H9 (cell line): ENCODE measurements around the gene FGD5. TPM values are rescaled to one million over a fixed set of nuclear protein-coding genes. Genes with fewer than 3 reads are reported as not detected.

Source experiments
- DNase-seq: peaks from one replicate; pipeline ENCODE4 v3.0.0-alpha.2; 2017
- H2AFZ ChIP-seq: one replicate; pipeline ENCODE4 v1.6.1; 2013; ENCODE audit warnings: mild to moderate bottlenecking, low read length, control low read depth, moderate library complexity
- H2AK5ac ChIP-seq: 2 replicates; pipeline ENCODE4 v1.6.1; 2013; ENCODE audit warnings: low read length, control low read depth, mixed read lengths; ENCODE audit not compliant: insufficient read length
- H2BK120ac ChIP-seq: one replicate; pipeline ENCODE4 v1.6.1; 2013; ENCODE audit warnings: low read depth, mild to moderate bottlenecking, low read length, control low read depth, inconsistent platforms; ENCODE audit not compliant: poor library complexity, severe bottlenecking
- H2BK12ac ChIP-seq: 2 replicates; pipeline ENCODE4 v1.6.1; 2013; ENCODE audit warnings: low read length, control low read depth, mixed read lengths, low read depth; ENCODE audit not compliant: insufficient read length
- H2BK15ac ChIP-seq: 2 replicates; pipeline ENCODE4 v1.6.1; 2013; ENCODE audit warnings: low read depth, low read length, control low read depth
- H2BK20ac ChIP-seq: one replicate; pipeline ENCODE4 v1.6.1; 2013; ENCODE audit warnings: low read depth, mild to moderate bottlenecking, low read length, control low read depth, inconsistent platforms; ENCODE audit not compliant: poor library complexity, severe bottlenecking
- H2BK5ac ChIP-seq: 2 replicates; pipeline ENCODE4 v1.6.1; 2013; ENCODE audit warnings: low read length, control low read depth, mixed read lengths; ENCODE audit not compliant: insufficient read length
- H3K14ac ChIP-seq: 2 replicates; pipeline ENCODE4 v1.6.1; 2013; ENCODE audit warnings: low read length, control low read depth; ENCODE audit not compliant: insufficient read depth
- H3K18ac ChIP-seq: 2 replicates; pipeline ENCODE4 v1.6.1; 2013; ENCODE audit warnings: low read depth, mild to moderate bottlenecking, mixed read lengths, low read length, control low read depth; ENCODE audit not compliant: insufficient read length
- H3K23ac ChIP-seq: 2 replicates; pipeline ENCODE4 v1.6.1; 2013; ENCODE audit warnings: low read length, control low read depth, mixed read lengths, low read depth; ENCODE audit not compliant: insufficient read length
- H3K23me2 ChIP-seq: 2 replicates; pipeline ENCODE4 v1.6.1; 2013; ENCODE audit warnings: low read depth, mild to moderate bottlenecking, mixed read lengths, low read length, control low read depth; ENCODE audit not compliant: insufficient read length, poor library complexity, severe bottlenecking
- H3K27ac ChIP-seq: 2 replicates; pipeline ENCODE4 v1.5.1; 2013; ENCODE audit warnings: low read length, control low read depth, mixed read lengths, low read depth; ENCODE audit not compliant: insufficient read length
- H3K27me3 ChIP-seq: 2 replicates; pipeline ENCODE4 v1.6.1; 2013; ENCODE audit warnings: low read length, control low read depth, inconsistent platforms; ENCODE audit not compliant: insufficient read depth
- H3K4ac ChIP-seq: 2 replicates; pipeline ENCODE4 v1.6.1; 2013; ENCODE audit warnings: low read depth, mild to moderate bottlenecking, control low read depth, inconsistent platforms, low read length, moderate library complexity
- H3K4me1 ChIP-seq: 2 replicates; pipeline ENCODE4 v1.6.1; 2013; ENCODE audit warnings: low read length, control low read depth, inconsistent platforms; ENCODE audit not compliant: insufficient read depth
- H3K4me2 ChIP-seq: 2 replicates; pipeline ENCODE4 v1.6.1; 2013; ENCODE audit warnings: low read length, control low read depth, mixed read lengths; ENCODE audit not compliant: insufficient read length, insufficient read depth
- H3K56ac ChIP-seq: 2 replicates; pipeline ENCODE4 v1.6.1; 2013; ENCODE audit warnings: low read depth, mild to moderate bottlenecking, mixed read lengths, low read length, control low read depth; ENCODE audit not compliant: insufficient read length
- H3K79me1 ChIP-seq: 2 replicates; pipeline ENCODE4 v1.6.1; 2013; ENCODE audit warnings: low read depth, mild to moderate bottlenecking, moderate library complexity, low read length, control low read depth, inconsistent platforms; ENCODE audit not compliant: insufficient read depth, poor library complexity, severe bottlenecking
- H3K79me2 ChIP-seq: 2 replicates; pipeline ENCODE4 v1.6.1; 2013; ENCODE audit warnings: low read length, control low read depth, inconsistent platforms; ENCODE audit not compliant: insufficient read depth
- H3K9ac ChIP-seq: 2 replicates; pipeline ENCODE4 v1.6.1; 2013; ENCODE audit warnings: low read length, control low read depth, mixed read lengths; ENCODE audit not compliant: insufficient read length; ENCODE audit errors: extremely low read depth
- H3K9me3 ChIP-seq: one replicate; pipeline ENCODE4 v1.6.1; 2013; ENCODE audit warnings: low read depth, low read length, inconsistent platforms; ENCODE audit not compliant: control insufficient read depth
- H3T11ph ChIP-seq: one replicate; pipeline ENCODE4 v1.6.1; 2013; ENCODE audit warnings: mild to moderate bottlenecking, low read length, control low read depth, inconsistent platforms
- H4K20me1 ChIP-seq: one replicate; pipeline ENCODE4 v1.6.1; 2013; ENCODE audit not compliant: control insufficient read depth, insufficient read length, insufficient read depth
- H4K5ac ChIP-seq: 2 replicates; pipeline ENCODE4 v1.6.1; 2013; ENCODE audit warnings: low read depth, mild to moderate bottlenecking, mixed read lengths, low read length, control low read depth; ENCODE audit not compliant: insufficient read length
- H4K8ac ChIP-seq: replicated peaks from 2 replicates; pipeline ENCODE4 v1.6.1; 2013; ENCODE audit warnings: low read length, control low read depth, mixed read lengths, low read depth; ENCODE audit not compliant: insufficient read length
- H4K91ac ChIP-seq: 2 replicates; pipeline ENCODE4 v1.6.1; 2013; ENCODE audit warnings: low read depth, mild to moderate bottlenecking, moderate library complexity, mixed read lengths, low read length, control low read depth; ENCODE audit not compliant: insufficient read length
- H3K27ac Mint-ChIP-seq, 3 experiments: 2 replicates in 2 of 3; 3 replicates in 1 of 3; pipeline ENCODE4 v1.8.0; 2020 to 2021; ENCODE audit warnings: mixed read lengths in 3 of 3, mild to moderate bottlenecking in 1 of 3, moderate library complexity in 1 of 3
- H3K27me3 Mint-ChIP-seq: 2 replicates; pipeline ENCODE4 v1.8.0; 2021; ENCODE audit warnings: low read depth, mild to moderate bottlenecking, moderate library complexity, mixed read lengths
- H3K36me3 Mint-ChIP-seq, 3 experiments: 2 replicates in 2 of 3; 3 replicates in 1 of 3; pipeline ENCODE4 v1.8.0; 2020 to 2021; ENCODE audit warnings: low read depth in 3 of 3, mixed read lengths in 3 of 3; ENCODE audit not compliant: insufficient read depth in 1 of 3
- H3K4me1 Mint-ChIP-seq, 2 experiments: 2 replicates each; pipeline ENCODE4 v1.8.0; 2020; ENCODE audit warnings: mixed read lengths in 2 of 2
- H3K4me3 Mint-ChIP-seq, 2 experiments: 2 replicates in 1 of 2; 3 replicates in 1 of 2; pipeline ENCODE4 v1.8.0; 2020 to 2021; ENCODE audit warnings: mild to moderate bottlenecking in 2 of 2, mixed read lengths in 2 of 2, moderate library complexity in 1 of 2
- H3K9me3 Mint-ChIP-seq, 2 experiments: 2 replicates in 1 of 2; 3 replicates in 1 of 2; pipeline ENCODE4 v1.8.0; 2020; ENCODE audit warnings: mild to moderate bottlenecking in 2 of 2, mixed read lengths in 2 of 2, moderate library complexity in 1 of 2
- WGBS: extraction: QIAGEN DNeasy Blood & Tissue Kit; methylation state at CpG from one replicate; pipeline ENCODE4 v1.1.7; 2013; ENCODE audit warnings: missing lambda C conversion rate, low lambda C conversion rate, mixed read lengths; ENCODE audit not compliant: insufficient read length; ENCODE audit errors: extremely low coverage; 5-methylcytosine and 5-hydroxymethylcytosine counted together
- total RNA-seq: library from RNA; stranded (reverse); gene quantifications from 2 replicates; pipeline ENCODE4 v1.2.1, GENCODE V29; 2021
- TF ChIP-seq, protein P1 (sequence below): fragments of 200-600 bp; sonication (generic); conservative IDR thresholded peaks from 3 replicates; pipeline ENCODE4 v1.8.0; 2021; ENCODE audit warnings: antibody characterized with exemption, mild to moderate bottlenecking

Gene FGD5
- total RNA-seq, 1 experiment from 2014 or later: 7.8 TPM

DNA sequence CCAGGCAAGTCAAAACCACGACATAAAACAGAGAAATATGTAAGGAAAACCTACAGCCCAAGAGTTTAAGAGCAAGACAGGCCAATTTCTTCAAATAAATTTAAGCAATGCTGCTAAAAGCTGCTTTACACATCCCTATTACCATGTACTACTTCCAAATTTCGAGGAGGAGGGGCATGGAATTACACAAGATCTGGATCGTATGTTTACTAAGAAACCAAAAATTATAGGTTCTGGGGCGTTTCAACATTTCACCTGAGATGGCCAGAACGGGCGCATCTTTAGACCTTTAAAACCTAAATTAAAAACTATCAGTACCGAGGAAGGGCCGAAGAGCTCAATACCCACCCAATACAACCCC lies 128.0 kb downstream of the FGD5 start:
- no peak for DNase-seq
- peak overlapping the region; percentile 93 to 98 (median 94) for H3K27ac Mint-ChIP-seq
- peak overlapping the region; percentile 92 to 96 for H3K4me3 Mint-ChIP-seq
- H3K27me3 Mint-ChIP-seq: no peaks in the 10 kb centered on the region
- Histone ChIP-seq H3K4ac (no peak overlapping the region), H3K4me2 (peak overlapping the region; percentile 59), H4K20me1 (no peaks in the 10 kb centered on the region), H2AK5ac (no peak overlapping the region), H2BK20ac (no peak overlapping the region), H2BK15ac (no peak overlapping the region), H4K5ac (no peak overlapping the region), H3K79me2 (peaks cover 24% of the 10 kb centered on the region; the same call in 1 of the 2 replicates), H3K79me1 (peaks cover 8% of the 10 kb centered on the region), H2BK12ac (no peak overlapping the region), H3T11ph (no peak overlapping the region), H2BK120ac (no peak overlapping the region), H3K9me3 (no peaks in the 10 kb centered on the region), H3K23ac (no peak overlapping the region), H2AFZ (no peak overlapping the region), H3K9ac (peak overlapping the region; percentile 96), H3K27me3 (no peaks in the 10 kb centered on the region), H3K18ac (no peak overlapping the region), H3K4me1 (no peaks in the 10 kb centered on the region), H4K91ac (no peak overlapping the region), H3K14ac (no peak overlapping the region; the same call in 1 of the 2 replicates), H3K23me2 (peaks cover 6% of the 10 kb centered on the region), H3K56ac (no peak overlapping the region), H4K8ac (no peak overlapping the region), H3K27ac (peak overlapping the region; percentile 60), H2BK5ac (no peak overlapping the region)
- no peaks in the 10 kb centered on the region for H3K9me3 Mint-ChIP-seq
- peaks cover 14 to 49% (median 49%) of the 10 kb centered on the region in 3 experiments; a peak in 5 of 7 replicates for H3K36me3 Mint-ChIP-seq
- TF ChIP-seq, protein P1, sequence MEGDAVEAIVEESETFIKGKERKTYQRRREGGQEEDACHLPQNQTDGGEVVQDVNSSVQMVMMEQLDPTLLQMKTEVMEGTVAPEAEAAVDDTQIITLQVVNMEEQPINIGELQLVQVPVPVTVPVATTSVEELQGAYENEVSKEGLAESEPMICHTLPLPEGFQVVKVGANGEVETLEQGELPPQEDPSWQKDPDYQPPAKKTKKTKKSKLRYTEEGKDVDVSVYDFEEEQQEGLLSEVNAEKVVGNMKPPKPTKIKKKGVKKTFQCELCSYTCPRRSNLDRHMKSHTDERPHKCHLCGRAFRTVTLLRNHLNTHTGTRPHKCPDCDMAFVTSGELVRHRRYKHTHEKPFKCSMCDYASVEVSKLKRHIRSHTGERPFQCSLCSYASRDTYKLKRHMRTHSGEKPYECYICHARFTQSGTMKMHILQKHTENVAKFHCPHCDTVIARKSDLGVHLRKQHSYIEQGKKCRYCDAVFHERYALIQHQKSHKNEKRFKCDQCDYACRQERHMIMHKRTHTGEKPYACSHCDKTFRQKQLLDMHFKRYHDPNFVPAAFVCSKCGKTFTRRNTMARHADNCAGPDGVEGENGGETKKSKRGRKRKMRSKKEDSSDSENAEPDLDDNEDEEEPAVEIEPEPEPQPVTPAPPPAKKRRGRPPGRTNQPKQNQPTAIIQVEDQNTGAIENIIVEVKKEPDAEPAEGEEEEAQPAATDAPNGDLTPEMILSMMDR: no peak
- no CpG with 5 or more reads among the region's 8 CpGs for WGBS
- H3K4me1 Mint-ChIP-seq: peaks cover 36 to 42% of the 10 kb centered on the region in 2 experiments
